Measurements from ENCODE around the gene PDZRN3. TPM values are rescaled to one million over a fixed set of nuclear protein-coding genes. Genes with fewer than 3 reads are reported as not detected.

PDZRN3 gene
- total RNA-seq, 1 experiment from 2014 or later, result 5.9 TPM

GRCh38 chr3:73389928-73390327 is 234.8 kb downstream of the PDZRN3 start:
- no peak overlapping the region for H3K4ac ChIP-seq (ENCODE audit: low read depth, low read length)
- no peak overlapping the region for H3K14ac ChIP-seq (ENCODE audit: insufficient read depth, low read length)
- no peak overlapping the region for H3K27ac ChIP-seq (ENCODE audit: insufficient read length, low read depth, low read length)
- H3K9ac ChIP-seq (ENCODE audit: extremely low read depth, insufficient read length, low read length), result no peak overlapping the region
- Mint-ChIP-seq H3K4me1 (no peaks in the 10 kb centered on the region; a peak in 1 of 4 replicates), H3K9me3 (no peaks in the 10 kb centered on the region), H3K4me3 (no peak overlapping the region), H3K36me3 (ENCODE audit: insufficient read depth in 1 of 3, low read depth in 3 of 3) (peaks cover 0 to 33% (median 5%) of the 10 kb centered on the region in 3 experiments; a peak in 6 of 7 replicates), H3K27ac (no peak overlapping the region), H3K27me3 (ENCODE audit: low read depth) (no peaks in the 10 kb centered on the region)
- H3K23me2 ChIP-seq (ENCODE audit: insufficient read length, low read depth, low read length, poor library complexity, severe bottlenecking), result no peaks in the 10 kb centered on the region
- no peaks in the 10 kb centered on the region for H3K79me2 ChIP-seq (ENCODE audit: insufficient read depth, low read length)
- H3K79me1 ChIP-seq (ENCODE audit: insufficient read depth, low read depth, low read length, poor library complexity, severe bottlenecking), result no peaks in the 10 kb centered on the region
- no peak overlapping the region for H2BK5ac ChIP-seq (ENCODE audit: insufficient read length, low read length)
- no peak for TF ChIP-seq CTCF (conservative IDR thresholded peaks at IDR 0.05)
- H2BK120ac ChIP-seq (ENCODE audit: low read depth, low read length, poor library complexity, severe bottlenecking), result no peak overlapping the region
- no peak overlapping the region for H3K18ac ChIP-seq (ENCODE audit: insufficient read length, low read depth, low read length)
- no peaks in the 10 kb centered on the region for H4K20me1 ChIP-seq (ENCODE audit: control insufficient read depth, insufficient read depth, insufficient read length)
- H2AFZ ChIP-seq (ENCODE audit: low read length), result no peak overlapping the region
- no peak overlapping the region for H2BK20ac ChIP-seq (ENCODE audit: low read depth, low read length, poor library complexity, severe bottlenecking)
- H3K27me3 ChIP-seq (ENCODE audit: insufficient read depth, low read length), result no peaks in the 10 kb centered on the region
- H2BK12ac ChIP-seq (ENCODE audit: insufficient read length, low read depth, low read length), result no peak overlapping the region
- no peak overlapping the region for H4K5ac ChIP-seq (ENCODE audit: insufficient read length, low read depth, low read length)
- H3K56ac ChIP-seq (ENCODE audit: insufficient read length, low read depth, low read length), result no peak overlapping the region
- H3K9me3 ChIP-seq (ENCODE audit: control insufficient read depth, low read depth, low read length), result no peaks in the 10 kb centered on the region
- no peak overlapping the region for H3T11ph ChIP-seq (ENCODE audit: low read length)
- no peak overlapping the region for H4K8ac ChIP-seq (replicated peaks; ENCODE audit: insufficient read length, low read depth, low read length)
- H2BK15ac ChIP-seq (ENCODE audit: low read depth, low read length), result no peak overlapping the region
- no peaks in the 10 kb centered on the region for H3K4me1 ChIP-seq (ENCODE audit: insufficient read depth, low read length)
- H3K4me2 ChIP-seq (ENCODE audit: insufficient read depth, insufficient read length, low read length), result no peak overlapping the region
- H4K91ac ChIP-seq (ENCODE audit: insufficient read length, low read depth, low read length), result no peak overlapping the region
- H2AK5ac ChIP-seq (ENCODE audit: insufficient read length, low read length), result no peak overlapping the region
- no CpG with 5 or more reads among the region's 1 CpG for WGBS (ENCODE audit: extremely low coverage, insufficient read length, low lambda C conversion rate)
- no peak overlapping the region for H3K23ac ChIP-seq (ENCODE audit: insufficient read length, low read depth, low read length)
- DNase-seq, result no peak

Data from H9 (cell line).